Retinal pigment epithelial cell (primary cell): Measurements from ENCODE around the gene MACROD1.

Experiments
- DNase-seq: peaks from one replicate; pipeline ENCODE4 v3.0.0-alpha.2; 2010; ENCODE audit warnings: low read depth
- H3K4me3 ChIP-seq: 2 replicates; pipeline ENCODE4 v1.5.1; 2011; ENCODE audit warnings: mild to moderate bottlenecking, low read length, control low read depth, moderate library complexity
- CTCF ChIP-seq: conservative IDR thresholded peaks from 2 replicates; pipeline ENCODE4 v1.5.1; 2011; ENCODE audit warnings: low read depth, low read length, control low read depth, inconsistent platforms

MACROD1 gene

DNA sequence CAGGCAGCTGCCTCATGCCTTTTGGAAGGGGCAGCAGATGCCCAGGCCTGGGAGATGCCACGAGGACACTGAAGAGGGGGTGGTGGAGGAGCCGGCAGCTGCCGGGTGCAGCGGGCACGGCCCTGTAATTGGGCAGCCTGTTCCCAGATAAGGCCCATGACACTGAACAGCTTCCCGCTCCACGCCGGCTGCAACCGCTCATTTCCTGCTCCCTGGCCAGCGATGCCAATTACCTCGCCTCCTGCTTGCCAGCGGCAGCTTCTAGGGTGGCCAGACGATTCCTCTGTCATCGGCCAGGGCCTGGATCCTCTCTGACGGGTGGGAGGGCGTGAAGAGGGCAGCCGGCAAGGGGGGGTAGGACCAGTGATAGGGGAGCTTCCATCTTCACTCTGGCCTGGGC is 107.4 kb downstream of the MACROD1 start:
- no peak for TF ChIP-seq CTCF
- DNase-seq = no peak
- H3K4me3 ChIP-seq = no peak overlapping the region

DNA sequence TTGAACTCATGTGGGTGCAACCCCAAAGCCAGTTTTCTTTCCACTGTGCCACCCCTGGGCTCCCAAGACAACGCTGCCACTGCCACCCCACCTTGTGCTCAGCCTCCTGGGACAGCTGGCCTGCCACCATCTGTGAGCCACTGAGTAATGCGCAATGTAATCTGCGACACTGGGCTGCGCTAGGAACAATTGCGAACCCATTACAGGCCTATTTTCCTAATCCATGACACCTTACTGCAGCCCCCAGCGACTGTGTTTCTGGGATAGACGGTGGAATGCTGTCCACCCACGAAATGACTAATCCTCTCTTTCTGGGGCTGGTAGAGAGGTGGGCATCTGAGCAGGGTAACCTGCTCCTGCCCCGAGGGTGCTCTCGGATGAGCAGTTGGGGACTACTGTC is 108.0 kb downstream of the MACROD1 start:
- no peak for TF ChIP-seq CTCF
- DNase-seq = no peak
- no peak overlapping the region for H3K4me3 ChIP-seq

GRCh38 chr11:64056861-64057260 is 109.1 kb downstream of the MACROD1 start:
- H3K4me3 ChIP-seq = no peak overlapping the region
- no peak for DNase-seq
- no peak for TF ChIP-seq CTCF

- no peak for TF ChIP-seq CTCF
- H3K4me3 ChIP-seq = no peak overlapping the region
- DNase-seq = no peak
These were observed 109.6 kb downstream of the MACROD1 start for GRCh38 chr11:64056213-64056785.

DNA sequence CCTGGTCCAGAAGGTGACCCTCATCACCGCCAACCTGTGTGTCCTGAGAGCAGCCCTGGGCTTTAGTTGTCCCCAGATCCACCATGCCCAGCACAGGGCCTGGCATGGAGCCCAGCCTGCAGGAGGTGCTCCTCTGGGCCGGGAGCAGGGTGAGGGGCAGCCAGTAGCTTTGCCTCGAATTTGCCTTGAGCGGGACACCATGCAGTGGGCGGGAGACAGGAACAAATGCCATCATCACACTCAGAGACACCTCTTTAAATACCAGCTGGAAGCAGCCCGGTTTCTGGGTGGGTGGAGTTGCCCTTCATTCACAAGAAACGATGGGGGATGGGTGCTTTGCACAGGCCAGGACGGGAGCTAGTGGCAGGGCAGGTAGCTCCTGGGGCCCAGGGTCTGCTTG is 110.8 kb downstream of the MACROD1 start:
- no peak overlapping the region for H3K4me3 ChIP-seq
- TF ChIP-seq CTCF = no peak
- DNase-seq = no peak

DNA sequence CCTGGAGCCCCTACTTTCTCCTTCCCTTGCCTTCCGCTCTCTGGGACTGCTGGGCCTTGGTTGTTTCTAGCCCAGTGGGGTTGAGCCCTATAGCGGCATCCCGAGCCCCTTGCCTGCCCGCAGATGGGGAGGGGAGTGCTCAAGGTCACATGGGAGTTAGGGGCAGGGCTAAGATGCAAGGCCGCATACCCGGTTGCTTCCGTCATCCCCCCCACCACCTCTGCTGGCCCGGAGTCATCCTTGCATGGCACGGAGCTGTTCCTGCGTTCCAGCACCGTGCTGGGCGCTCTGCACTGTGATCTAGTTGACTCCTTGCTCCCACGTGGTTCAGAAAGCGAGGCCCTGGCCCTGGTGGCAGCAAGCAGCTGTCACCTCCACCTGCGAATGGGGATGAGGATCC is 112.2 kb downstream of the MACROD1 start:
- DNase-seq = peak; percentile 43
- H3K4me3 ChIP-seq = no peak overlapping the region
- no peak for TF ChIP-seq CTCF

DNA sequence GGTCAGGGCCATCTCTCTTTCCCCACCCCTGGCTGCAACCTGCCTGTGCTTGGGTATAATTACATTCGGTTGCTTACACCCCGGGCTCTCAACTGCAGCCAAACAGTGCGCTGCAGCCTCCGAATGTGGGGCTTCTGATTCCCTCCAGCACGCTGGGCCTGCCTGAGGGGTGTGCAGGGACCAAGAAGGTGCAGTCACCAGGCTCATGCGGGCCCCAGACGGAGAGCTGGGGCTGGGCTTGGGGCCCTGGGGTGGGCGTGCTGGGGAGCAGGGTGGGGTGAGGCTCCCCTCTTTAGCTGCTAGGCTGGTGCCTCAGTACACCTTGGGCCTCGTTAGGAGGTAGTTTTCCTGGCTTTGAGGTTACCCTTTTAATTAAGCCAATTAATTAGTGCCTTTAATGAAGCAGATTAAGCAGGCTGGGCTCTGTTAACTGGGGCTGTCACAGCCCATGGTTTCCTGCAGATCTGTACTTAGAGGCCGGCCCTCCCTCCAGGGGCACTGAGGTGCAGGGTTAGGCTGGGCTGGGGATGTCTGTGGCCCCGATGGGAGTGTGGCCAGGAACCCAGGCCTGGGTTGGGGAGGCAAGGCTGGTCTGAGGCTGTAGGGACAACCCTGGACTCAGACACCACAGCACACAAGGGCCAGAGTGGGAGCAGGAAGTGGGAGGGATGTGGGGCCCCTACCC is 112.8 kb downstream of the MACROD1 start:
- H3K4me3 ChIP-seq = no peak overlapping the region
- no peak for DNase-seq
- TF ChIP-seq CTCF = no peak
